Retinal pigment epithelial cell (primary cell): ENCODE measurements around the gene SSBP3.

Experiments used
- DNase-seq: peaks from one replicate; pipeline ENCODE4 v3.0.0-alpha.2; 2010; ENCODE audit warnings: low read depth
- H3K4me3 ChIP-seq: 2 replicates; pipeline ENCODE4 v1.5.1; 2011; ENCODE audit warnings: mild to moderate bottlenecking, low read length, control low read depth, moderate library complexity
- CTCF ChIP-seq: conservative IDR thresholded peaks from 2 replicates; pipeline ENCODE4 v1.5.1; 2011; ENCODE audit warnings: low read depth, low read length, control low read depth, inconsistent platforms

The SSBP3 gene

GRCh38 chr1:54376430-54377039 lies 29.7 kb downstream of the SSBP3 start:
- DNase-seq, result no peak
- no peak for TF ChIP-seq CTCF
- H3K4me3 ChIP-seq, result no peak overlapping the region

GRCh38 chr1:54375712-54376429 lies 30.3 kb downstream of the SSBP3 start:
- DNase-seq, result no peak
- H3K4me3 ChIP-seq, result no peak overlapping the region
- TF ChIP-seq CTCF, result peak; percentile 33

GRCh38 chr1:54375298-54375697 lies 30.9 kb downstream of the SSBP3 start:
- TF ChIP-seq CTCF, result no peak
- no peak overlapping the region for H3K4me3 ChIP-seq
- no peak for DNase-seq

GRCh38 chr1:54374766-54375165 lies 31.4 kb downstream of the SSBP3 start:
- no peak for TF ChIP-seq CTCF
- no peak for DNase-seq

GRCh38 chr1:54372978-54373377 lies 33.2 kb downstream of the SSBP3 start:
- H3K4me3 ChIP-seq, result no peak overlapping the region
- no peak for DNase-seq

More at GRCh38 chr1:54374766-54375165, 31.4 kb downstream of the SSBP3 start:
- no peak overlapping the region for H3K4me3 ChIP-seq

GRCh38 chr1:54371942-54372275 lies 34.3 kb downstream of the SSBP3 start:
- no peak for TF ChIP-seq CTCF
- H3K4me3 ChIP-seq, result no peak overlapping the region
- DNase-seq, result no peak

More at GRCh38 chr1:54372978-54373377, 33.2 kb downstream of the SSBP3 start:
- TF ChIP-seq CTCF, result no peak
